ENCODE measurements around the gene PPP2R3B. TPM values are rescaled to one million over a fixed set of nuclear protein-coding genes. Genes with fewer than 3 reads are reported as not detected.

PPP2R3B gene
- total RNA-seq, 1 donor from 2014 or later: 65.2 TPM

DNA sequence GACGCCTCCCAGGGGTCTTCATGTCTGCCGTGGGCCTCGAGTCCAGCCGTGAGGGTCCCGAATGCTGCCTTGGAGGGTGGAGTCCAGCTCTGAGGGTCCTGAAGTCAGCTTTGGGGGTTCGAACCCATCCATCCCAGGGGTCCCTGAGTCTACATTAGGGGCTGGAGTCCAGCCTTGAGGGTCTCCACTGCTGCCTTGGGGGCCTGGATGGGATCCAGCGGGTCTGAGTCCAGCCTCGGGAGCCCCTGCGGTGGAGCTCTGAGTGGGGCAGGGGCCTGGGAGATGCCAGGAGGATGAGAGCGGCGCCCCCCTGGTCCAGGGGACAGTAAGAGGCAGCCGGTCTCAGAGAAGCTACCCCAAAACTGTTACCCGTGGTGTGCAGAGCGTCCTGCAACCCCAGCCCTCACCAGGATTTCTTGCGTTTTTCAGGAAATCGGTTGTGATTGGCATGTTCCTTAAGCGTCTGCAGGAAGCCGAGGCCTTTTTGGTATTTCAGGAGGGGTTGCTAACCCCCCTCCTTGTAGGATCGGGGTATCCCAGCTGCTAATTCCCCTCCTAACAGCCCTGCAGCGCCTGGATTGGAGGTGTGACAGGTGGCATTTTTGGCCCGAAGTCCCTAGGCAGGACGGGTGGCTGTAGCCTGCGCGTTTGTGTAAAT lies 66.5 kb downstream of the PPP2R3B start:
- peak in 1 of 2 experiments; percentile 42 for DNase-seq (ENCODE audit: low spot score in 2 of 2, unreplicated experiment in 2 of 2)
- Mint-ChIP-seq H3K36me3 (no peaks in the 10 kb centered on the region), H3K4me3 (peak overlapping the region; percentile 87), H3K27me3 (ENCODE audit: low read depth) (no peaks in the 10 kb centered on the region), H3K4me1 (peaks cover 17% of the 10 kb centered on the region), H3K27ac (peak overlapping the region; percentile 89), H3K9me3 (no peaks in the 10 kb centered on the region)
- no peak for TF ChIP-seq CTCF (IDR thresholded peaks at IDR 0.05; ENCODE audit: unreplicated experiment)

DNA sequence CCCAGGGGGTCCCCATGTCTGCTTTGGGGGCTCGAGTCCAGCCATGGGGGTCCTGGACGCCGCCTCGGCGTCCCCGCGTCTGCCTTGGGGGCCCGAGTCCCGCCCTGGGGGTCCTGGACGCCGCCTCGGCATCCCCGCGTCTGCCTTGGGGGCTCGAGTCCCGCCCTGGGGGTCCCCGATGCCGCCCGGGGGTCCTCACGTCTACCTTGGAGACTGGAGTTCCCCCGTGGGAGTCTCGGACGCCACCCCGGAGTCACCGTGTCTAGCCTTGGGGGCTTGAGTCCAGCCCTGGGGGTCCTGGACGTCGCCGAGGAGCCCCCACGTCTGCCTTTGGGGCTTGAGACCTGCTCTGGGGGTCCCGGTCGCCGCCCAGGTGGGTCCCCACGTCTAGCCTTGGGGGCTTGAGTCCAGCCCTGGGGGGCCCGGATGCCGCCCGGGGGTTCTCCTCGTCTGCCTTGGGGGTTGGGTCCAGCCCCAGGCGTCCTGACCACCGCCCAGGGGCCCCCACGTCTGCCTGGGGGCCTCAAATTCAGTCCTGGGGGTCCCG lies 67.1 kb downstream of the PPP2R3B start:
- no peaks in the 10 kb centered on the region for H3K36me3 Mint-ChIP-seq
- no peaks in the 10 kb centered on the region for H3K9me3 Mint-ChIP-seq
- H3K4me3 Mint-ChIP-seq: peak overlapping the region; percentile 87
- no peak for TF ChIP-seq CTCF (IDR thresholded peaks at IDR 0.05; ENCODE audit: unreplicated experiment)
- H3K27me3 Mint-ChIP-seq (ENCODE audit: low read depth): no peaks in the 10 kb centered on the region
- no peak for DNase-seq (ENCODE audit: low spot score in 2 of 2, unreplicated experiment in 2 of 2)
- peak overlapping the region; percentile 89 for H3K27ac Mint-ChIP-seq
- H3K4me1 Mint-ChIP-seq: peaks cover 15% of the 10 kb centered on the region

DNA sequence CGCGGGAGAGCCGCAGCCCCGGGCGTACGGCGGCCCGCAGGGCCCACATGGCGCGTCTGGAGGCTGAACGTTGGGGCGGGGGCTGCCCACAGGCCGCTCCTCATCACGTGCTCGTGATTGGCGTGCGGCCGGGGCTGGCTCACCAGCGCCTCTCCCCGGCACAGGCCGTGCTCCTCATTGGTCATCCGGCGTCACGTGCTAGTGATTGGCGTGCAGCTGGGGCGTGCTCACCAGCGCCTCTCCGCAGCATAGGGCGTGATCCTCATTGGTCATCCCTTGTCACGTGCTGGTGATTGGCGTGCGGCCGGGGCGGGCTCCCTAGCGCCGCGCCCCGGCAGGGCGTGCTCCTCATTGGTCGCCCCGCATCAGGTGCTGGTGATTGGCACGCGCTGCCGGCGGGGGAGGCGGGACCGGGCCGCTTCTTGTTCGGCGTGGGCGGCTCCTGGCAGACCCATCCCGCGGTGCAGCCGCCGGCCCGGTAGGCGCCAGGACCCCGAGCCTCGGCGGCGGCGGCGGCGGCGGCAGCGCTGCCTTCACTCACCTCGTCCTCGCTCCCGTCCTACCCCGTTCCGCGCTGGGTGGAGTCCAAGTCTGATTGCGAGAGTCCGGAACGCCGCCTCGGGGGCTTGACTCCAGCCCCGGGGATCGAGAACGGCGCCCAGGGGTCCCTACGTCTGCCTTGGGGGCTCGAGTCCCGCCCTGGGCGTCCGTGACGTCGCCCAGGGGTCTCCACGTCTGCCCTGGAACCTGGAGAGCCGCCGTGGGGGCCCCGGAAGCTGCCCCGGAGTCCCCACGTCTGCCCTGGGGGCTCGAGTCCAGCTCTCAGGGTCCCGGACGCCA lies 67.7 kb downstream of the PPP2R3B start, which contains the start of gene GTPBP6:
TSS of gene GTPBP6 (minus strand) at position 58 of the 840 bp plus-strand sequence. CDS start at position 49, 9 bp downstream.
- peak; percentile 100 for DNase-seq (ENCODE audit: low spot score in 2 of 2, unreplicated experiment in 2 of 2)
- peaks cover 2% of the 10 kb centered on the region for H3K36me3 Mint-ChIP-seq
- no peaks in the 10 kb centered on the region for H3K27me3 Mint-ChIP-seq (ENCODE audit: low read depth)
- no peak for TF ChIP-seq CTCF (IDR thresholded peaks at IDR 0.05; ENCODE audit: unreplicated experiment)
- H3K27ac Mint-ChIP-seq: peak within 1 kb of the TSS; percentile 98
- no peaks in the 10 kb centered on the region for H3K9me3 Mint-ChIP-seq
- peak within 1 kb of the TSS; percentile 87 for H3K4me3 Mint-ChIP-seq
- H3K4me1 Mint-ChIP-seq: peaks cover 15% of the 10 kb centered on the region

DNA sequence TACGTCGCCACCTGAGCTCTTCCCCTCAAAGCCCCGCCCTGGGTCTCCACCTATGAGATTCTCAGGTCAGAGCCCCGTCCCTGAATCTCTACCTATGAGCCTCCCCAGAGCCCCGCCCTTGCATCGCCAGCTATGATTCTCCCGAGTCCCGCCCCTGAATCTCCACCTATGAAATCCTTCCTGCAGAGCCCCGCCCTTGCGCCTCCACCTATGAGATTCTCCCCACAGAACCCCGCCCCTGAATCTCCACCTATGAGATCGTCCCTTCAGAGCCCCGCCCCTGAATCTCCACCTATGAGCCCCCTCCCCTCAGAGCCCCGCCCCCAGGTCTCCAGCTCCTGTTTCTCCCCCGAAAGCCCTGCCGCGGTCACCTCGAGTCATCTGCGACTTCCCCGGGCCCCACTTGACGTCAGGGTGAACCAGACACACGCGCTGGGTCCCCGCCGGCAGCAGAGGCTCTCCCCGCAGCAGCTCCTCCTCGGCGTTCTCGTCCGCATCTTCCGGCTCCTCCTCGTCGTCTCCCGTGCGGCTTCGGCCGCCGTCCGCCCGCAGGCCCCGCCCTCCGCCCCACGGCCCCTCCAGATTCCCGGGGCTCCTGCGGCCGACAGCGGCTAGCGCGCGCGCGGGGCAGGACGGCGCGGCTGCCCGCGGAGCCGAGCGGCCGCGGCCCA lies 68.5 kb downstream of the PPP2R3B start:
- Mint-ChIP-seq H3K27ac (peak overlapping the region; percentile 98), H3K36me3 (peaks cover 10% of the 10 kb centered on the region), H3K4me1 (peaks cover 12% of the 10 kb centered on the region), H3K4me3 (peak overlapping the region; percentile 86), H3K27me3 (ENCODE audit: low read depth) (no peaks in the 10 kb centered on the region), H3K9me3 (no peaks in the 10 kb centered on the region)
- TF ChIP-seq CTCF (IDR thresholded peaks at IDR 0.05; ENCODE audit: unreplicated experiment): no peak
- peak; percentile 94 to 95 for DNase-seq (ENCODE audit: low spot score in 2 of 2, unreplicated experiment in 2 of 2)

- H3K4me1 Mint-ChIP-seq: peaks cover 10% of the 10 kb centered on the region
- no peak for TF ChIP-seq CTCF (IDR thresholded peaks at IDR 0.05; ENCODE audit: unreplicated experiment)
- H3K27ac Mint-ChIP-seq: peak overlapping the region; percentile 98
- H3K4me3 Mint-ChIP-seq: peak overlapping the region; percentile 86
- no peaks in the 10 kb centered on the region for H3K27me3 Mint-ChIP-seq (ENCODE audit: low read depth)
- no peaks in the 10 kb centered on the region for H3K9me3 Mint-ChIP-seq
- H3K36me3 Mint-ChIP-seq: peaks cover 11% of the 10 kb centered on the region
- DNase-seq (ENCODE audit: low spot score in 2 of 2, unreplicated experiment in 2 of 2): no peak
Observed at GRCh38 chrX:317424-318067, 69.2 kb downstream of the PPP2R3B start.
